Right cardiac atrium (tissue), 5 donors: ENCODE measurements around the gene ARHGAP8. TPM values are rescaled to one million over a fixed set of nuclear protein-coding genes. Genes with fewer than 3 reads are reported as not detected.
"Not testable (repeated sequence)": the region's sequence is repeated elsewhere in the genome, so short reads cannot be mapped to it uniquely, and the experiment has no call there.

Experiments
- ATAC-seq, 2 donors: fragments of 200-7000 bp; cut with Tn5 transposase; one replicate each; pipeline versions ENCODE4 v1.8.0 to v1.9.1; 2020; ENCODE audit warnings: moderate library complexity in 2 of 2, mild to moderate bottlenecking in 1 of 2
- DNase-seq, 3 donors: peaks; one replicate each; pipeline ENCODE4 v3.0.0-alpha.2; 2020
- H3K27ac ChIP-seq: one replicate; pipeline ENCODE4 v1.5.1; 2013; ENCODE audit warnings: mild to moderate bottlenecking, low read length, control low read depth, moderate library complexity
- H3K27me3 ChIP-seq: one replicate; pipeline ENCODE4 v1.6.1; 2013; ENCODE audit not compliant: control insufficient read depth, insufficient read depth
- H3K4me1 ChIP-seq: one replicate; pipeline ENCODE4 v1.6.1; 2013; ENCODE audit warnings: low read length; ENCODE audit not compliant: control insufficient read depth, insufficient read depth
- H3K4me3 ChIP-seq: one replicate; pipeline ENCODE4 v1.5.1; 2013; ENCODE audit warnings: low read length, control low read depth
- H3K9me3 ChIP-seq: one replicate; pipeline ENCODE4 v1.6.1; 2013; ENCODE audit warnings: low read length; ENCODE audit not compliant: control insufficient read depth
- WGBS: extraction: QIAGEN DNeasy Blood & Tissue Kit; methylation state at CpG from one replicate; pipeline ENCODE4 v1.1.7; 2013; 5-methylcytosine and 5-hydroxymethylcytosine counted together
- intact Hi-C, 4 donors: fragments of 100-400 bp; cut with DNase I; formaldehyde crosslinking; loops; one replicate each; pipeline versions ENCODE4 v1.11.0 to v1.14.0; 2022 to 2023
- polyA plus RNA-seq: library from polyadenylated mRNA; stranded (reverse); fragments of 200-250 nt; gene quantifications from one replicate; pipeline ENCODE4 v1.2.3, GENCODE V29; 2013
- total RNA-seq, 4 donors: library from RNA; stranded (reverse); fragmentation: NEBNext Ultra II Directional; extraction: Animal tissue kit (Norgen Biotek cat#: 25700); gene quantifications; one replicate each; pipeline ENCODE4 v1.2.1, GENCODE V29; 2021
- donor health status: healthy with polysubstance abuse.
- donor health status: DM: no; HTN: yes; CAD: no.
- donor health status: DM: no; HTN: no; CAD: no.
- donor health status: DM: no; HTN: yes; CAD: no; lungs with severe emphysema.
- donor health status: DM: yes; HTN: yes; CAD: no.

The ARHGAP8 gene
- total and polyA plus RNA-seq, 5 donors, result 0.02 to 1.9 (median 0.66) TPM

- H3K9me3 ChIP-seq, result no peaks in the 10 kb centered on the region
- no peak overlapping the region for H3K4me3 ChIP-seq
- no peak overlapping the region for H3K27ac ChIP-seq
- H3K27me3 ChIP-seq, result no peaks in the 10 kb centered on the region
- intact Hi-C loops, result loop anchor here in 1 of 4 donors (2.0 kb wide), 1 partner anchor 37 kb away; no protein-coding TSS in a partner anchor
- H3K4me1 ChIP-seq, result no peaks in the 10 kb centered on the region
- ATAC-seq, result no peak
- DNase-seq, result peak in 2 of 3 donors; percentile 7 to 37
- WGBS, result 77% methylated on average over 8 of the region's 8 CpGs
These were observed 18.1 kb upstream of the ARHGAP8 start for GRCh38 chr22:44734278-44734677.

GRCh38 chr22:44734801-44735517 lies 17.4 kb upstream of the ARHGAP8 start:
- no peaks in the 10 kb centered on the region for H3K9me3 ChIP-seq
- ATAC-seq, result no peak
- WGBS, result 80% methylated on average over 23 of the region's 23 CpGs
- H3K4me3 ChIP-seq, result no peak overlapping the region
- H3K27me3 ChIP-seq, result no peaks in the 10 kb centered on the region
- DNase-seq, result peak; percentile 13 to 46 (median 46)
- intact Hi-C loops, result loop anchor here in 2 of 4 donors (1.0 to 2.0 kb wide), 2 partner anchors 38 kb away; no protein-coding TSS in a partner anchor
- H3K27ac ChIP-seq, result no peak overlapping the region
- H3K4me1 ChIP-seq, result no peaks in the 10 kb centered on the region

GRCh38 chr22:44735518-44736428 lies 16.6 kb upstream of the ARHGAP8 start:
- Histone ChIP-seq H3K4me1 (no peaks in the 10 kb centered on the region), H3K9me3 (no peaks in the 10 kb centered on the region), H3K27ac (no peak overlapping the region), H3K27me3 (no peaks in the 10 kb centered on the region), H3K4me3 (no peak overlapping the region)
- WGBS, result 34% methylated on average over 28 of the region's 28 CpGs
- DNase-seq, result peak; percentile 75 to 93 (median 91)
- peak; percentile 42 to 55 for ATAC-seq
- intact Hi-C loops, result loop anchor here (1.0 to 2.0 kb wide), 2 partner anchors 38 to 39 kb away; no protein-coding TSS in a partner anchor

GRCh38 chr22:44736581-44737405 lies 15.6 kb upstream of the ARHGAP8 start:
- DNase-seq (peak; percentile 47 to 85 (median 83)), ATAC-seq (peak; percentile 17 to 41)
- Histone ChIP-seq H3K27me3 (no peaks in the 10 kb centered on the region), H3K9me3 (no peaks in the 10 kb centered on the region), H3K4me3 (no peak overlapping the region), H3K27ac (no peak overlapping the region), H3K4me1 (no peaks in the 10 kb centered on the region)
- 52% methylated on average over 52 of the region's 52 CpGs for WGBS
- intact Hi-C loops, result loop anchor here in 2 of 4 donors (2.0 kb wide), 1 partner anchor 40 kb away; no protein-coding TSS in a partner anchor

- Histone ChIP-seq H3K27me3 (no peaks in the 10 kb centered on the region), H3K27ac (no peak overlapping the region), H3K4me3 (no peak overlapping the region), H3K9me3 (no peaks in the 10 kb centered on the region), H3K4me1 (no peaks in the 10 kb centered on the region)
- ATAC-seq (no peak), DNase-seq (peak in 2 of 3 donors; percentile 34 to 50)
- WGBS, result 51% methylated on average over 32 of the region's 32 CpGs
- intact Hi-C loops, result loop anchor here in 2 of 4 donors (2.0 kb wide), 1 partner anchor 41 kb away; no protein-coding TSS in a partner anchor
These were observed 14.7 kb upstream of the ARHGAP8 start for GRCh38 chr22:44737406-44738346.

- no peaks in the 10 kb centered on the region for H3K9me3 ChIP-seq
- DNase-seq, result peak in 1 of 3 donors; percentile 14
- no peak overlapping the region for H3K4me3 ChIP-seq
- H3K4me1 ChIP-seq, result no peaks in the 10 kb centered on the region
- WGBS, result 39% methylated on average over 14 of the region's 14 CpGs
- no peaks in the 10 kb centered on the region for H3K27me3 ChIP-seq
- ATAC-seq, result no peak
- H3K27ac ChIP-seq, result no peak overlapping the region
- intact Hi-C loops, result no loop called here
These were observed 14.0 kb upstream of the ARHGAP8 start for GRCh38 chr22:44738347-44738715.

GRCh38 chr22:44739024-44739423 lies 13.4 kb upstream of the ARHGAP8 start:
- intact Hi-C loops, result no loop called here
- H3K27ac ChIP-seq, result no peak overlapping the region
- WGBS, result 84% methylated on average over 5 of the region's 5 CpGs
- H3K9me3 ChIP-seq, result no peaks in the 10 kb centered on the region
- no peak overlapping the region for H3K4me3 ChIP-seq
- ATAC-seq (no peak), DNase-seq (peak; percentile 13 to 37 (median 30))
- H3K27me3 ChIP-seq, result no peaks in the 10 kb centered on the region
- no peaks in the 10 kb centered on the region for H3K4me1 ChIP-seq

- H3K27me3 ChIP-seq, H3K27ac ChIP-seq, H3K4me1 ChIP-seq, intact Hi-C loops, ATAC-seq, H3K4me3 ChIP-seq, H3K9me3 ChIP-seq: not testable (repeated sequence)
- peak; percentile 4 to 29 (median 4) for DNase-seq
- WGBS, result 50% methylated on average over 10 of the region's 10 CpGs
These were observed 12.7 kb upstream of the ARHGAP8 start for GRCh38 chr22:44739666-44740065.

GRCh38 chr22:44740307-44740706 lies 12.1 kb upstream of the ARHGAP8 start:
- no peak overlapping the region for H3K27ac ChIP-seq
- H3K9me3 ChIP-seq, result no peaks in the 10 kb centered on the region
- H3K4me3 ChIP-seq, result no peak overlapping the region
- H3K27me3 ChIP-seq, result no peaks in the 10 kb centered on the region
- intact Hi-C loops, result no loop called here
- H3K4me1 ChIP-seq, result no peaks in the 10 kb centered on the region
- no peak for ATAC-seq
- DNase-seq, result peak; percentile 3 to 33 (median 16)
- 75% methylated on average over 17 of the region's 17 CpGs for WGBS
